Epithelial cell of esophagus (primary cell): ENCODE data around the gene MAU2.

Experiments used
- DNase-seq: peaks from one replicate; pipeline ENCODE4 v3.0.0; 2010; ENCODE audit warnings: low read depth
- H3K4me3 ChIP-seq: 2 replicates; pipeline ENCODE4 v1.5.1; 2011; ENCODE audit warnings: mild to moderate bottlenecking, low read length, control low read depth
- TF ChIP-seq, protein P1 (sequence below): IDR thresholded peaks from 2 replicates; pipeline ENCODE4 v1.5.1; 2011; ENCODE audit warnings: low read depth, mild to moderate bottlenecking, low read length, control low read depth, inconsistent platforms; ENCODE audit not compliant: insufficient read depth; ENCODE audit errors: missing control alignments

MAU2 gene

DNA sequence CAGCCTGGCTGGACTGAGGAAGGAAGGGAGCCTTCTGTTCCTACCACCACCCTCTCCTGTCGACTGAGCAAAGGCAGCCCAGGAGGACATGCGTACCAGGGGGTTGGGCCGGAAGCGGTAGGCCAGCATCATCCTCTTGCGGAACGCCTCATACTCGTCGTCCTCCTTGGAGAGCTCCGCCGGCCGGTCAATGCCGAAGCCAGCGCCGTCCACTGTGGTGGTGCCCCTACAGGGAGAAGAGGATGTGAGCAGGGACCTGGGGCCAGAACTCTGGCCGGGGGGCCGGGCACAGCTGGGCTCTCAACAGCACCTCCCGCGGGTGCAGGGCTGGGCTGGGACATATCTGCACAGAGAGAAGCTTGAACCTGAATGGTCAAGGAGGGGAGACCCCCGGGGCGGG is 43.8 kb upstream of the MAU2 start:
- H3K4me3 ChIP-seq: no peak overlapping the region
- TF ChIP-seq, protein P1, sequence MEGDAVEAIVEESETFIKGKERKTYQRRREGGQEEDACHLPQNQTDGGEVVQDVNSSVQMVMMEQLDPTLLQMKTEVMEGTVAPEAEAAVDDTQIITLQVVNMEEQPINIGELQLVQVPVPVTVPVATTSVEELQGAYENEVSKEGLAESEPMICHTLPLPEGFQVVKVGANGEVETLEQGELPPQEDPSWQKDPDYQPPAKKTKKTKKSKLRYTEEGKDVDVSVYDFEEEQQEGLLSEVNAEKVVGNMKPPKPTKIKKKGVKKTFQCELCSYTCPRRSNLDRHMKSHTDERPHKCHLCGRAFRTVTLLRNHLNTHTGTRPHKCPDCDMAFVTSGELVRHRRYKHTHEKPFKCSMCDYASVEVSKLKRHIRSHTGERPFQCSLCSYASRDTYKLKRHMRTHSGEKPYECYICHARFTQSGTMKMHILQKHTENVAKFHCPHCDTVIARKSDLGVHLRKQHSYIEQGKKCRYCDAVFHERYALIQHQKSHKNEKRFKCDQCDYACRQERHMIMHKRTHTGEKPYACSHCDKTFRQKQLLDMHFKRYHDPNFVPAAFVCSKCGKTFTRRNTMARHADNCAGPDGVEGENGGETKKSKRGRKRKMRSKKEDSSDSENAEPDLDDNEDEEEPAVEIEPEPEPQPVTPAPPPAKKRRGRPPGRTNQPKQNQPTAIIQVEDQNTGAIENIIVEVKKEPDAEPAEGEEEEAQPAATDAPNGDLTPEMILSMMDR: no peak
- no peak for DNase-seq

- TF ChIP-seq, protein P1: no peak
- no peak for DNase-seq
- no peak overlapping the region for H3K4me3 ChIP-seq
Observed at GRCh38 chr19:19278315-19278714, 42.3 kb upstream of the MAU2 start.

DNA sequence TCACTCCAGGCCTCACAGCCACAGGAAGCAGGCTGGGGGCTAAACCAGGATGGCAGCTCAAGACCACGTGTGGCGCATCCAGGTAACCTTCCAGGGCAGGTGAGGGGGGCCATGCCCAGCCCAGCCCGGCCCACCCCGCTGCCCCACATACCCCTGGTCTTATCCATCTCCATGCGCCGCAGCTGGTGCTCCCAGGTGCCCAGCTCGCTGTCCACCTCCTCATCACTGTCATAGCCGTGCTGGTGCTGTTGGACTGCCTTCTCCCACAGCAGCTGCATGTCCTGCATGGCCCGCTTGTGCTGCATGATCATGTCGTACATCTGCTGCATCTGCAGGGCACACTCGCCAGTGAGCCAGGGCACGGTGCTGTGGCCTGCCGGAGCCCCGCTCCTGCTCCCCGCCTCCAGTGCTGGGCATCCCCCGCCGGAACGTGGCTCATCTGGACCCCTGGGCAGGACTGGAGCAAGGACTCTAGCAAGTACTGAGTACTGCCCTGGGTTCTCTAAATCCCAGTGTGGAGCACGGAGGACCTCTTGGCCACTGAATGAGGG is 41.5 kb upstream of the MAU2 start:
- TF ChIP-seq, protein P1: no peak
- no peak overlapping the region for H3K4me3 ChIP-seq
- no peak for DNase-seq

DNA sequence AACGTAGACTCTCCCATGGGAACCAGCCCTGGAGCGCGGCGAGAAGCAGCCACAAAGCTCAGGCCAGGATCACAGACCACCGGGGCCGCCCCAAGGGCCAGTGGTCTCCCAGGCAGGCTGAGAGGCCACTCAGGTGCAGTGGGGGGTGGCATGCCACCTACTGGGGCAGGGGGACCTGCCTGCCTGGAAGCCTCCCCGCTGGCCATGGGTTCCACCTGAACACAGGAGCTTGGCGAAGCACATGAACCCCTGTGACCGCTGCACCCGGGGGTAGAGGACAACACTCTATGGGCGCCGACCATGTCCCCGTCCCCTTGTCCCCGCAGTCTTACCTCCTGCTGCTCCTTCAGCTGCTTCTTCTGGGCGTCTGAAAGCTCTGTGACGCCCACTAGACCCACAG is 40.8 kb upstream of the MAU2 start:
- no peak overlapping the region for H3K4me3 ChIP-seq
- DNase-seq: no peak
- TF ChIP-seq, protein P1: no peak

DNA sequence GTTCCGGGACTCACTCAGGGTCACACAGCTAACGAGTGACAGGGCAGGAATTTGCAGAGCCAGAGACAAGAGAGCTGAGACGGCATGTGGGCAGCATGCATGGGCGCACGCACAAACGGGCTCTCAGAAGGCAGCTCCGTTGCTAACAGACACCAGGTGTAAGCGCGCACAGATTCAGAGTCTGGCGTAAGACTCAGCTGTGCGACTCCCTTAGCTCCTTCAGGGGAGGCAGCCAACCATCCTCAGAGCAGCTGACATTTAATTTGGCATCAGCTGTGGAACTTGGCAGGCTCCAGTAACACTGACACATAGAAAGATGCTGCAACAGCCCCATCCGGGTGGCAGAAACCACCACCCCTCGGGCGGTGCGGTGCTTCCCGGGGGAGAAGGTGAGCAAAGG is 40.1 kb upstream of the MAU2 start:
- DNase-seq: no peak
- H3K4me3 ChIP-seq: no peak overlapping the region
- TF ChIP-seq, protein P1: no peak

- TF ChIP-seq, protein P1: no peak
- no peak overlapping the region for H3K4me3 ChIP-seq
Observed at GRCh38 chr19:19285686-19286085, 34.9 kb upstream of the MAU2 start.

GRCh38 chr19:19292607-19293006 is 28.0 kb upstream of the MAU2 start:
- DNase-seq: no peak
- TF ChIP-seq, protein P1: no peak
- no peak overlapping the region for H3K4me3 ChIP-seq

More at GRCh38 chr19:19285686-19286085, 34.9 kb upstream of the MAU2 start:
- no peak for DNase-seq
